ENCODE measurements around the gene TMEM50B. TPM values are rescaled to one million over a fixed set of nuclear protein-coding genes. Genes with fewer than 3 reads are reported as not detected.
A peak's percentile ranks its signal among the peaks of the same experiment; 100 is the strongest.

TMEM50B gene
- polyA plus RNA-seq, 1 donor = 52.7 TPM

- Histone ChIP-seq H3K27me3 (ENCODE audit: control insufficient read depth, insufficient read depth, low read length) (no peaks in the 10 kb centered on the region), H3K9me3 (ENCODE audit: control insufficient read depth, low read depth, low read length) (no peaks in the 10 kb centered on the region), H3K36me3 (ENCODE audit: control insufficient read depth, insufficient read depth, low read length) (peaks cover 42% of the 10 kb centered on the region), H3K27ac (ENCODE audit: low read length) (no peak overlapping the region), H3K4me3 (ENCODE audit: low read length) (no peak overlapping the region), H3K4me1 (ENCODE audit: control insufficient read depth, insufficient read depth, low read length) (no peaks in the 10 kb centered on the region)
- no peak for DNase-seq
- no CpG with 5 or more reads among the region's 8 CpGs for WGBS (ENCODE audit: insufficient coverage, low lambda C conversion rate)
Observed at GRCh38 chr21:33505833-33506232, 26.1 kb upstream of the TMEM50B start.

GRCh38 chr21:33496345-33496744, 16.6 kb upstream of the TMEM50B start:
- H3K27me3 ChIP-seq (ENCODE audit: control insufficient read depth, insufficient read depth, low read length) = no peaks in the 10 kb centered on the region
- no peak overlapping the region for H3K4me3 ChIP-seq (ENCODE audit: low read length)
- WGBS (ENCODE audit: insufficient coverage, low lambda C conversion rate) = no CpG with 5 or more reads among the region's 7 CpGs
- DNase-seq = no peak
- H3K4me1 ChIP-seq (ENCODE audit: control insufficient read depth, insufficient read depth, low read length) = no peaks in the 10 kb centered on the region
- no peaks in the 10 kb centered on the region for H3K36me3 ChIP-seq (ENCODE audit: control insufficient read depth, insufficient read depth, low read length)
- H3K9me3 ChIP-seq (ENCODE audit: control insufficient read depth, low read depth, low read length) = no peaks in the 10 kb centered on the region
- no peak overlapping the region for H3K27ac ChIP-seq (ENCODE audit: low read length)

- no CpG with 5 or more reads among the region's 4 CpGs for WGBS (ENCODE audit: insufficient coverage, low lambda C conversion rate)
- Histone ChIP-seq H3K27me3 (ENCODE audit: control insufficient read depth, insufficient read depth, low read length) (no peaks in the 10 kb centered on the region), H3K4me3 (ENCODE audit: low read length) (no peak overlapping the region), H3K9me3 (ENCODE audit: control insufficient read depth, low read depth, low read length) (no peaks in the 10 kb centered on the region), H3K36me3 (ENCODE audit: control insufficient read depth, insufficient read depth, low read length) (no peaks in the 10 kb centered on the region), H3K4me1 (ENCODE audit: control insufficient read depth, insufficient read depth, low read length) (no peaks in the 10 kb centered on the region), H3K27ac (ENCODE audit: low read length) (no peak overlapping the region)
- DNase-seq = no peak
Observed at GRCh38 chr21:33495743-33496142, 16.0 kb upstream of the TMEM50B start.

GRCh38 chr21:33493756-33494155, 14.0 kb upstream of the TMEM50B start:
- Histone ChIP-seq H3K9me3 (ENCODE audit: control insufficient read depth, low read depth, low read length) (no peaks in the 10 kb centered on the region), H3K27ac (ENCODE audit: low read length) (no peak overlapping the region), H3K4me1 (ENCODE audit: control insufficient read depth, insufficient read depth, low read length) (no peaks in the 10 kb centered on the region), H3K27me3 (ENCODE audit: control insufficient read depth, insufficient read depth, low read length) (no peaks in the 10 kb centered on the region), H3K4me3 (ENCODE audit: low read length) (no peak overlapping the region), H3K36me3 (ENCODE audit: control insufficient read depth, insufficient read depth, low read length) (no peaks in the 10 kb centered on the region)
- no peak for DNase-seq
- no CpG with 5 or more reads among the region's 3 CpGs for WGBS (ENCODE audit: insufficient coverage, low lambda C conversion rate)

- Histone ChIP-seq H3K27me3 (ENCODE audit: control insufficient read depth, insufficient read depth, low read length) (no peaks in the 10 kb centered on the region), H3K27ac (ENCODE audit: low read length) (no peak overlapping the region)
Observed at GRCh38 chr21:33492571-33492970, 12.8 kb upstream of the TMEM50B start.

GRCh38 chr21:33491373-33492102, 11.8 kb upstream of the TMEM50B start, which contains the start of gene DNAJC28:
Gene DNAJC28, minus strand, starts transcription at chr21:33491716. Its CDS starts 2,323 bp downstream, at chr21:33489393.
- WGBS (ENCODE audit: insufficient coverage, low lambda C conversion rate) = 0% methylated on average over 1 of the region's 52 CpGs
- H3K9me3 ChIP-seq (ENCODE audit: control insufficient read depth, low read depth, low read length) = no peaks in the 10 kb centered on the region
- no peaks in the 10 kb centered on the region for H3K36me3 ChIP-seq (ENCODE audit: control insufficient read depth, insufficient read depth, low read length)
- H3K4me1 ChIP-seq (ENCODE audit: control insufficient read depth, insufficient read depth, low read length) = no peaks in the 10 kb centered on the region
- H3K4me3 ChIP-seq (ENCODE audit: low read length) = peak within 1 kb of the TSS; percentile 73
- peak within 1 kb of the TSS; percentile 60 for H3K27ac ChIP-seq (ENCODE audit: low read length)
- DNase-seq = peak; percentile 91 to 95
- no peaks in the 10 kb centered on the region for H3K27me3 ChIP-seq (ENCODE audit: control insufficient read depth, insufficient read depth, low read length)

More at GRCh38 chr21:33492571-33492970, 12.8 kb upstream of the TMEM50B start:
- no peak for DNase-seq
- Histone ChIP-seq H3K9me3 (ENCODE audit: control insufficient read depth, low read depth, low read length) (no peaks in the 10 kb centered on the region), H3K4me1 (ENCODE audit: control insufficient read depth, insufficient read depth, low read length) (no peaks in the 10 kb centered on the region), H3K4me3 (ENCODE audit: low read length) (no peak overlapping the region), H3K36me3 (ENCODE audit: control insufficient read depth, insufficient read depth, low read length) (no peaks in the 10 kb centered on the region)
- WGBS (ENCODE audit: insufficient coverage, low lambda C conversion rate) = no CpG with 5 or more reads among the region's 2 CpGs

- Histone ChIP-seq H3K36me3 (ENCODE audit: control insufficient read depth, insufficient read depth, low read length) (no peaks in the 10 kb centered on the region), H3K4me1 (ENCODE audit: control insufficient read depth, insufficient read depth, low read length) (no peaks in the 10 kb centered on the region), H3K27ac (ENCODE audit: low read length) (peak overlapping the region; percentile 60), H3K4me3 (ENCODE audit: low read length) (peak overlapping the region; percentile 73), H3K9me3 (ENCODE audit: control insufficient read depth, low read depth, low read length) (no peaks in the 10 kb centered on the region), H3K27me3 (ENCODE audit: control insufficient read depth, insufficient read depth, low read length) (no peaks in the 10 kb centered on the region)
- WGBS (ENCODE audit: insufficient coverage, low lambda C conversion rate) = 0% methylated on average over 1 of the region's 12 CpGs
- no peak for DNase-seq
Observed at GRCh38 chr21:33490991-33491372, 11.2 kb upstream of the TMEM50B start.

GRCh38 chr21:33488936-33489335, 9.2 kb upstream of the TMEM50B start:
- no peaks in the 10 kb centered on the region for H3K4me1 ChIP-seq (ENCODE audit: control insufficient read depth, insufficient read depth, low read length)
- no peaks in the 10 kb centered on the region for H3K36me3 ChIP-seq (ENCODE audit: control insufficient read depth, insufficient read depth, low read length)
- no peaks in the 10 kb centered on the region for H3K9me3 ChIP-seq (ENCODE audit: control insufficient read depth, low read depth, low read length)
- no peak overlapping the region for H3K4me3 ChIP-seq (ENCODE audit: low read length)
- DNase-seq = no peak
- WGBS (ENCODE audit: insufficient coverage, low lambda C conversion rate) = 100% methylated on average over 3 of the region's 4 CpGs
- no peaks in the 10 kb centered on the region for H3K27me3 ChIP-seq (ENCODE audit: control insufficient read depth, insufficient read depth, low read length)
- no peak overlapping the region for H3K27ac ChIP-seq (ENCODE audit: low read length)

- no peak for DNase-seq
- no peak overlapping the region for H3K4me3 ChIP-seq (ENCODE audit: low read length)
- WGBS (ENCODE audit: insufficient coverage, low lambda C conversion rate) = 94% methylated on average over 2 of the region's 5 CpGs
- H3K36me3 ChIP-seq (ENCODE audit: control insufficient read depth, insufficient read depth, low read length) = no peaks in the 10 kb centered on the region
- H3K4me1 ChIP-seq (ENCODE audit: control insufficient read depth, insufficient read depth, low read length) = no peaks in the 10 kb centered on the region
- H3K27me3 ChIP-seq (ENCODE audit: control insufficient read depth, insufficient read depth, low read length) = no peaks in the 10 kb centered on the region
- no peak overlapping the region for H3K27ac ChIP-seq (ENCODE audit: low read length)
- H3K9me3 ChIP-seq (ENCODE audit: control insufficient read depth, low read depth, low read length) = no peaks in the 10 kb centered on the region
Observed at GRCh38 chr21:33487996-33488395, 8.2 kb upstream of the TMEM50B start.

- no peaks in the 10 kb centered on the region for H3K9me3 ChIP-seq (ENCODE audit: control insufficient read depth, low read depth, low read length)
- H3K4me1 ChIP-seq (ENCODE audit: control insufficient read depth, insufficient read depth, low read length) = no peaks in the 10 kb centered on the region
- no peaks in the 10 kb centered on the region for H3K27me3 ChIP-seq (ENCODE audit: control insufficient read depth, insufficient read depth, low read length)
- DNase-seq = no peak
- WGBS (ENCODE audit: insufficient coverage, low lambda C conversion rate) = 90% methylated on average over 2 of the region's 9 CpGs
- H3K4me3 ChIP-seq (ENCODE audit: low read length) = no peak overlapping the region
- H3K36me3 ChIP-seq (ENCODE audit: control insufficient read depth, insufficient read depth, low read length) = no peaks in the 10 kb centered on the region
- no peak overlapping the region for H3K27ac ChIP-seq (ENCODE audit: low read length)
Observed at GRCh38 chr21:33481314-33481943, 1.7 kb upstream of the TMEM50B start.

Measured in large intestine (tissue), 3 donors.